Cardiac septum (tissue), 1 donor: ENCODE data around the gene THY1. TPM values are rescaled to one million over a fixed set of nuclear protein-coding genes. Genes with fewer than 3 reads are reported as not detected.
"Not testable (repeated sequence)": the region's sequence is repeated elsewhere in the genome, so short reads cannot be mapped to it uniquely, and the experiment has no call there.

Experiments
- DNase-seq: peaks from one replicate; pipeline ENCODE4 v3.0.0-alpha.2; 2020; ENCODE audit warnings: low spot score
- intact Hi-C: fragments of 100-400 bp; cut with DNase I; formaldehyde crosslinking; loops from one replicate; pipeline ENCODE4 v1.14.0; 2022
- total RNA-seq: library from RNA; stranded (reverse); fragmentation: NEBNext Ultra II Directional; extraction: Animal tissue kit (Norgen Biotek cat#: 25700); gene quantifications from one replicate; pipeline ENCODE4 v1.2.1, GENCODE V29; 2021
- donor health status: DM: no; HTN: no; CAD: no.

Gene THY1
- total RNA-seq, 1 donor from 2014 or later = 6.8 TPM

- intact Hi-C loops = no loop called here
- DNase-seq = no peak
These were observed 20.5 kb downstream of the THY1 start for GRCh38 chr11:119402470-119402869.

DNA sequence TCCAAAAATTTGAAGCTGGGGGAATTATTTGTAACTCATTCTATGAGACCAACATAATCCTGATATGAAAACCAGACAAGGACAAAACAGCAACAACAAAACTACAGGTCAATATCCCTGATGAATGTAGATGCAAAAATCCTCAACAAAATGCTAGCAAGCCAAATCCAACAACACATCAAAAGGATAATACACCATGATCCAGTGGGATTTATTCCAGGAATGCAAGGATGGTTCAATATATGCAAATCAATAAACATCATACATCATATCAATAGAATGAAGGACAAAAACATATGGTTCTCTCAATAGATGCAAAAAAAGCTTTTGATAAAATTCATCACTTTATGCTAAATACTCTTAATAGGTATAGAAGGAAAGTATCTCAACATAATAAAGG, 22.1 kb downstream of the THY1 start:
- intact Hi-C loops = no loop called here
- no peak for DNase-seq

GRCh38 chr11:119397740-119398139, 25.2 kb downstream of the THY1 start:
- no peak for DNase-seq
- intact Hi-C loops = no loop called here

GRCh38 chr11:119396835-119397234, 26.1 kb downstream of the THY1 start:
- intact Hi-C loops = no loop called here
- DNase-seq = no peak

- intact Hi-C loops = no loop called here
- no peak for DNase-seq
These were observed 31.7 kb downstream of the THY1 start for GRCh38 chr11:119391275-119391674.

DNA sequence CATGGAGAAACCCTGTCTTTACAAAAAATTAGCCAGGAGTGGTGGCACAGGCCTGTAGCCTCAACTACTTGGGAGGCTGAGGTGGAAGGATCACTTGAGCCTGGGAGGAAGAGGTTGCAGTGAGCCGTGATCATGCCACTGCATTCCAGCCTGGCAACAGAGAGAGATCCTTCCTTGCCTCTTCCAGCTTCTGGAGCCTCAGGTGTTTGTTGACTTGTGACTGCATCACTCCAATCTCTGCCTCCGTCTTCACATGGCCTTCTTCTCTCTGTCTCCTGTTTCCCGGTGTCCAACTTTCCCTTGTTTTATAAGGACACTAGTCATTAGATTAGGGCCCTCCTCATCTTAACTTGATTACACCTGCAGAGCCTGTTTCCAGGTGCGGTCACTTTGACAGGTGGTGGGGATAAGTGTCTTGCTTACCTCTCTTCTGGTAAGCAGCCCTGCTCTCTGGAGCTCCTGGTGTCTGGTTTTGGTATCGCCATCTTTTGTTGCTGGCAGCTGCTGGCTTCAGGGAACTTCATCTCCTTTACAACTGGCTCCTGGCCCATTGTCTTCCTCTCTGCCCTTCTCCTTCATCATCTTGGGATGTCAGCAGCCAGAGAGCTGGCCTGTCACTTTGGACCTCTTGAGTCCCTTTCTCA, 33.2 kb downstream of the THY1 start:
- DNase-seq = no peak
- intact Hi-C loops = no loop called here

GRCh38 chr11:119388103-119388502, 34.9 kb downstream of the THY1 start:
- no peak for DNase-seq
- intact Hi-C loops = no loop called here

DNA sequence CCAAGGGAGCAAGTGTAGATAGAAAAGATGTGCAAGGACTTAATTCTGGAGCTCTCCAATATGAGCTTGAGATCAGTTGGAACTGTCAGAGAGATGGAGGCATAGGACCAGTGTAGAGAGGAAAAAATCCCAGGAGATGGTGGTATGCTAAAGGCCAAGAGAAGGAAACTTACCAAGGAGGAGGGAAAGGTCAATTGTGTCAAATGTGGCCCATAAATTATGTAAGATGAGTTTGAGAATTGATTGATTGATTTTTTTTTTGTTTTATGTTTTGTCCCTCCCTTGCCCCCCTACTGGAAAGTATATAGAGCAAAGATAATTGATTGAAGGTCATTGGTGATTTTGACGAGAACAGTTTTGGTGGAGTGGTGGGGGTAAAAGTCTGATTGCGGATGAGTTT, 38.6 kb downstream of the THY1 start:
- no peak for DNase-seq
- intact Hi-C loops = loop anchor here (5.0 kb wide), 1 partner anchor 88 kb away; no protein-coding TSS in a partner anchor

GRCh38 chr11:119382513-119382912, 40.5 kb downstream of the THY1 start:
- not testable (repeated sequence) for DNase-seq
- intact Hi-C loops = loop anchor here (5.0 kb wide), 1 partner anchor 90 kb away; no protein-coding TSS in a partner anchor

GRCh38 chr11:119382101-119382500, 40.9 kb downstream of the THY1 start:
- intact Hi-C loops = loop anchor here (5.0 kb wide), 1 partner anchor 90 kb away; no protein-coding TSS in a partner anchor
- DNase-seq = no peak

GRCh38 chr11:119381181-119381988, 41.6 kb downstream of the THY1 start, which contains the start of gene USP2:
Gene USP2 (minus strand): TSS chr11:119381690. CDS start chr11:119373480, 8,210 bp downstream.
- peak; percentile 98 for DNase-seq
- intact Hi-C loops = loop anchor here (5.0 kb wide), 1 partner anchor 91 kb away; no protein-coding TSS in a partner anchor

- intact Hi-C loops = loop anchor here (5.0 kb wide), 1 partner anchor 91 kb away; no protein-coding TSS in a partner anchor
- DNase-seq = no peak
These were observed 42.2 kb downstream of the THY1 start for GRCh38 chr11:119380827-119381180.

DNA sequence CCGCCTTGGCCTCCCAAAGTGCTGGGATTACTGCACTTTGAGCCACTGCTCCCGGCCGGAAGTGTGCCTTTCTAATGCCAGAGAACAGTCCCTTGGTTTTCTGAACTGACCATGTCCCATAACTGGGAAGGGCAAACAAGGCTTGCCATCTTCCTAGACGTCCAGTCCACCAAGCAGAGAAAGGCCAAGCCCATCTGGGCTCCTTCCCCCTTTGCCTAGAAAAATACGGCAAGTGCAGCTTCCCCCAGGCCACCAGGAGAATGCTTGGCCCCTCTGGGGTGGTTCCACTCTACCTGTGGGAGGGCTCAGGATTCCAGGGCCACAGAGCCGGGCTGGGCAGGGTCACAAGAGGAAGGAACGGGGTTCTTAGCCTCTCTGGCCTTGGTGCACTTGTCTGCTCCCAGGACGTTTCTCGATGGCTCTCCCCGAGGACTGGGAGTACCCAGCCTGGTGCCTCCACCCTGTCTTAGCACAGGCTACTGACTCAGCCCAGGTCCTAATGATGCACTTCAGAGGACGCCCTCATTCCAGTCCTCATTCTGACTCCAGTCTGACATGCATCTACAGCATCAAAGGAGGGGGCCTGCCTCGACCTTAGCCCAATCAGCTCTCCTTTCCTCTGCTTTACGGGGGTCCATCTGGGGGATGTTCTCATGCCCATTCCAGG, 42.7 kb downstream of the THY1 start:
- DNase-seq = no peak
- intact Hi-C loops = loop anchor here (5.0 kb wide), 1 partner anchor 92 kb away; no protein-coding TSS in a partner anchor

DNA sequence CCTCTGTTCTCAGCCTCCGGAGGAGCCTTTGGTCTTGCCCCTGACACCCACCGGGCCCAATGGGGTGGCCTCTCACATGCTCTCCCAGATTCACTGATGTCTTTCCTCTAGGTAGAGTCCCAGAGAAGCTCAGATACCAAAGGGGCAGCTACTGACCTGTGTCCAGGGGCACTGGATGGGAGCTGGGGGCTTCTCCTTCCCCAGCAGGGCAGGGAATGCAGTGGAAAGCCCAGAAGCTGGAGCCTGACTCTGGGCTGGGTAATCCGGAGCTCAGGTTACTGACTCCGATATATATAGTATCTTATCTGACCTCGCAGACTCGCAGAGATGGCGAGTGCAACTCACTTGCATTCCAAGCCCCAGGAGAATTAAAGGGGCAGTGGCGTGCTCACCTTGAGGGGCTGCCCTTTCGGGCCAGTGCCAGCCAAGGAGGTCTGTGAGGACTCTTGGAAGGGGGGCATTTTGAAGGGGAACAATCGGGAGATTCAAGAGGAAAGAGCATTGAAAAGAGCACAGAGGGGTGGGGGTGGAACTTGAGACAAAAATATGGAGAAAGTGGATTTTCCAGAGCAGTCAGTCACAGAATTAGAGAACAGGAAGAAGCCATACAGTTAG, 44.0 kb downstream of the THY1 start:
- intact Hi-C loops = no loop called here
- DNase-seq = peak; percentile 75

GRCh38 chr11:119377961-119378667, 44.9 kb downstream of the THY1 start:
- DNase-seq = no peak
- intact Hi-C loops = no loop called here

DNA sequence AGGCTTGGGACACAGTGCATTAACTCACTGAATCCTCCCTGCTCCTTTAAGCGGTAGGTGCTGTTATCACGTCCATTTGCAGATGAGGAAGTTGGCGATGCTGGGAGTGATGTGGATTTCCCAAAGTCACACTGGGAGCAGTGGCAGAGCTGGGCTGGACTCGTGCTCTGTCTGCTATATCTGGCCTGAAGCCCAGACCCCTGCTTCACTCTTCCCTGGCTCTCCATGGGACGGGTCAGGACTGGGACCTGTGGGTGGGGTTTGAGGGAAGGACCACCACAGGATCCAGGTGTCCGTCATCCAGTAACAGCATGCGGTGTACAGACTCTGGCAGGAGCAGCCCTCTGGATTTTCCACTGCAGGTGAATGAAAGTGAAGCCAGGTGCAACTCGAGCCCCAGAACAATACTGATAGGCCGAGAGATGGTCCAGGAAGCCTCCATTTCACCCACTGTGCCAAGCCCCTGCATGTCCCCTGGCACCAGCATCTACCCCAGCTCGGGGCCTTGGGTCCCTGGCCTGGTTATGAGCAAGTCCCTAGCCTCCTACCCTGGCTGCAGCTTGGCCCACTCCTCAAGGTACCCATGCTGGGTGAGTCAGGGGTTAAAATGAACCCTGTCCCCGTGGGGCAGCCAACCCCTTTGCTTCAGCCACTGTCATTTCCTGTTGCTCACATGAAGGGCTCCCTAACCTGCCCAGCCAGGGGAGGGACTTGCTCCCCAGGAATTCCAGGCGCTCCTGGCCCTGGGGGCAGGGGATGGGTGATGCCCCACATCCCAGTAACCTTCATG, 45.7 kb downstream of the THY1 start:
- intact Hi-C loops = no loop called here
- DNase-seq = no peak

DNA sequence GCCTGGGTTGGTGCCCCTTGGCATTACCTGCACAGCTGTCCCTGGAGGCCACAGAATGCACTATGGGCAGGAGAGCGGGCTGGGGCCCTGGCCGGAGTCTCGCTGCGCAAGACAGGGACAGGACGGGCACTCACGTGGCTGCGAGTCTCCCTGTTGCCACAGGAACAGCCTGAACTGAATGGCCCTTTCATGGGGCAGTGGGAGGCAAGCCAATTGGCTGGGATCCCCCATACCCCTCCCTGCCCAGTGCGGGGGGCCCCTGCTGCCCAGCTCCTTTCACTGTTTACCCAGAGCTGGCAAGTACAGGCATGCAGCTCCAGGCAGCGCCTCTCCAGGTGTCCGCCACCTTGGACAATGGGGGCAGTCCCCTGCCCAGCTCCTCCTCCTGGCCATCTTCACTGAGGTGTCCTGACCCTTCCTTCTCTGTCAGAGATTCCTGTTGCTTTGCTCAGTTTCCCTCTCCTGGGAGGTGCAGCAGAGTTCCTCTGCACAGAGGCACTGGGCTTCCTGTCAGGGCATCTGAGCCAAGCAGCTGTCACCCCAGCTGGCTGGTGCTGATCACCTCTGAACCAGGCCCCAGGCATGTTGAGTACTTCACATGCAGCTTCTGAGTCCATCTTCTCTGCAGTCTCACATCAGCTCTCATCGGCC, 46.6 kb downstream of the THY1 start:
- DNase-seq = no peak
- intact Hi-C loops = no loop called here
